GM20000 (cell line): ENCODE measurements around the gene VEGFA.

ENCODE experiments used
- DNase-seq: peaks from one replicate; pipeline ENCODE4 v3.0.0; 2012; ENCODE audit warnings: low spot score
- CTCF ChIP-seq: IDR thresholded peaks from 2 replicates; pipeline ENCODE4 v1.5.1; 2012; ENCODE audit warnings: mild to moderate bottlenecking, control low read depth; ENCODE audit errors: extremely low read depth, missing control alignments

VEGFA gene

GRCh38 chr6:43785220-43785752, 15.3 kb downstream of the VEGFA start:
- no peak for DNase-seq
- no peak for TF ChIP-seq CTCF

- no peak for DNase-seq
- no peak for TF ChIP-seq CTCF
These were observed 15.9 kb downstream of the VEGFA start for GRCh38 chr6:43785904-43786303.

GRCh38 chr6:43786664-43787329, 16.8 kb downstream of the VEGFA start:
- no peak for TF ChIP-seq CTCF

GRCh38 chr6:43788301-43788700, 18.3 kb downstream of the VEGFA start:
- no peak for TF ChIP-seq CTCF
- no peak for DNase-seq

More at GRCh38 chr6:43786664-43787329, 16.8 kb downstream of the VEGFA start:
- DNase-seq: no peak

GRCh38 chr6:43789447-43789846, 19.4 kb downstream of the VEGFA start:
- no peak for DNase-seq

GRCh38 chr6:43790031-43790430, 20.0 kb downstream of the VEGFA start:
- TF ChIP-seq CTCF: no peak
- DNase-seq: no peak

More at GRCh38 chr6:43789447-43789846, 19.4 kb downstream of the VEGFA start:
- TF ChIP-seq CTCF: no peak

GRCh38 chr6:43791745-43792422, 21.9 kb downstream of the VEGFA start:
- TF ChIP-seq CTCF: no peak
- no peak for DNase-seq
